ENCODE measurements around the gene TMEM229A. TPM values are rescaled to one million over a fixed set of nuclear protein-coding genes. Genes with fewer than 3 reads are reported as not detected.

The TMEM229A gene
- total RNA-seq, 2 experiments from 2014 or later, result not detected

GRCh38 chr7:124072603-124073309, 39.9 kb upstream of the TMEM229A start:
- ChIA-PET CTCF (no interaction called here), POLR2A (no interaction called here)
- no peak overlapping the region for H3K27ac Mint-ChIP-seq
- DNase-seq (no peak), ATAC-seq (no peak)
- TF ChIP-seq CTCF (IDR thresholded peaks at IDR 0.05), result no peak
- no peaks in the 10 kb centered on the region for H3K4me1 Mint-ChIP-seq (ENCODE audit: low read depth)
- intact Hi-C loops (cut with micrococcal nuclease), result no loop called here
- H3K27me3 Mint-ChIP-seq, result no peaks in the 10 kb centered on the region
- H3K4me3 Mint-ChIP-seq, result no peak overlapping the region
- H3K9me3 Mint-ChIP-seq, result no peaks in the 10 kb centered on the region
- H3K36me3 Mint-ChIP-seq (ENCODE audit: low read depth), result no peaks in the 10 kb centered on the region

GRCh38 chr7:124071843-124072242, 39.0 kb upstream of the TMEM229A start:
- no peaks in the 10 kb centered on the region for H3K9me3 Mint-ChIP-seq
- ATAC-seq, result no peak
- no peak overlapping the region for H3K27ac Mint-ChIP-seq
- no peaks in the 10 kb centered on the region for H3K27me3 Mint-ChIP-seq
- intact Hi-C loops (cut with micrococcal nuclease), result no loop called here
- CTCF ChIA-PET, result no interaction called here
- no peak overlapping the region for H3K4me3 Mint-ChIP-seq
- DNase-seq, result no peak
- no peaks in the 10 kb centered on the region for H3K4me1 Mint-ChIP-seq (ENCODE audit: low read depth)
- POLR2A ChIA-PET, result no interaction called here
- no peaks in the 10 kb centered on the region for H3K36me3 Mint-ChIP-seq (ENCODE audit: low read depth)
- no peak for TF ChIP-seq CTCF (IDR thresholded peaks at IDR 0.05)

- Mint-ChIP-seq H3K27me3 (no peaks in the 10 kb centered on the region), H3K4me1 (ENCODE audit: low read depth) (no peaks in the 10 kb centered on the region), H3K4me3 (no peak overlapping the region), H3K36me3 (ENCODE audit: low read depth) (no peaks in the 10 kb centered on the region), H3K27ac (no peak overlapping the region), H3K9me3 (no peaks in the 10 kb centered on the region)
- no peak for TF ChIP-seq CTCF (IDR thresholded peaks at IDR 0.05)
- CTCF ChIA-PET, result no interaction called here
- intact Hi-C loops (cut with micrococcal nuclease), result no loop called here
- DNase-seq (no peak), ATAC-seq (no peak)
- POLR2A ChIA-PET, result interaction anchor here (0.6 kb wide), 1 partner anchor 61 kb away, joined by 3 read pairs; no protein-coding TSS in a partner anchor
These were observed 29.3 kb upstream of the TMEM229A start for GRCh38 chr7:124062171-124062570.

GRCh38 chr7:124060528-124060927, 27.7 kb upstream of the TMEM229A start:
- POLR2A ChIA-PET, result no interaction called here
- CTCF ChIA-PET, result no interaction called here
- Mint-ChIP-seq H3K27ac (no peak overlapping the region), H3K4me3 (no peak overlapping the region), H3K9me3 (no peaks in the 10 kb centered on the region), H3K36me3 (ENCODE audit: low read depth) (no peaks in the 10 kb centered on the region), H3K27me3 (no peaks in the 10 kb centered on the region), H3K4me1 (ENCODE audit: low read depth) (no peaks in the 10 kb centered on the region)
- intact Hi-C loops (cut with micrococcal nuclease), result no loop called here
- DNase-seq (no peak), ATAC-seq (no peak)
- no peak for TF ChIP-seq CTCF (IDR thresholded peaks at IDR 0.05)

GRCh38 chr7:124059375-124059774, 26.5 kb upstream of the TMEM229A start:
- POLR2A ChIA-PET, result no interaction called here

More at GRCh38 chr7:124059375-124059774, 26.5 kb upstream of the TMEM229A start:
- no peaks in the 10 kb centered on the region for H3K36me3 Mint-ChIP-seq (ENCODE audit: low read depth)
- no peak overlapping the region for H3K4me3 Mint-ChIP-seq
- no peak for ATAC-seq
- no peaks in the 10 kb centered on the region for H3K9me3 Mint-ChIP-seq
- H3K27ac Mint-ChIP-seq, result no peak overlapping the region
- intact Hi-C loops (cut with micrococcal nuclease), result no loop called here
- H3K27me3 Mint-ChIP-seq, result no peaks in the 10 kb centered on the region
- TF ChIP-seq CTCF (IDR thresholded peaks at IDR 0.05), result no peak
- H3K4me1 Mint-ChIP-seq (ENCODE audit: low read depth), result no peaks in the 10 kb centered on the region
- no peak for DNase-seq
- CTCF ChIA-PET, result no interaction called here

Data from activated CD8-positive, alpha-beta T cell treated with anti-CD3 and anti-CD28 coated beads for 36 hours (primary cell).